ENCODE measurements around the gene MMEL1.

GRCh38 chr1:2609319-2610035 is 23.3 kb downstream of the MMEL1 start:
- TF ChIP-seq CTCF (IDR thresholded peaks at IDR 0.05; ENCODE audit: insufficient read depth, low read length), result no peak
- no peak for TF ChIP-seq REST (IDR thresholded peaks at IDR 0.05; ENCODE audit: insufficient replicate concordance, low read depth)
- TF ChIP-seq SPI1 (IDR thresholded peaks at IDR 0.05; ENCODE audit: borderline replicate concordance, low read depth), result no peak
- no peak for TF ChIP-seq POLR2AphosphoS5 (IDR thresholded peaks at IDR 0.05; ENCODE audit: low read depth)
